Measurements from ENCODE around the gene DRAM1. TPM values are rescaled to one million over a fixed set of nuclear protein-coding genes. Genes with fewer than 3 reads are reported as not detected.

DRAM1 gene
- total RNA-seq, 1 donor from 2014 or later: 1.2 TPM

DNA sequence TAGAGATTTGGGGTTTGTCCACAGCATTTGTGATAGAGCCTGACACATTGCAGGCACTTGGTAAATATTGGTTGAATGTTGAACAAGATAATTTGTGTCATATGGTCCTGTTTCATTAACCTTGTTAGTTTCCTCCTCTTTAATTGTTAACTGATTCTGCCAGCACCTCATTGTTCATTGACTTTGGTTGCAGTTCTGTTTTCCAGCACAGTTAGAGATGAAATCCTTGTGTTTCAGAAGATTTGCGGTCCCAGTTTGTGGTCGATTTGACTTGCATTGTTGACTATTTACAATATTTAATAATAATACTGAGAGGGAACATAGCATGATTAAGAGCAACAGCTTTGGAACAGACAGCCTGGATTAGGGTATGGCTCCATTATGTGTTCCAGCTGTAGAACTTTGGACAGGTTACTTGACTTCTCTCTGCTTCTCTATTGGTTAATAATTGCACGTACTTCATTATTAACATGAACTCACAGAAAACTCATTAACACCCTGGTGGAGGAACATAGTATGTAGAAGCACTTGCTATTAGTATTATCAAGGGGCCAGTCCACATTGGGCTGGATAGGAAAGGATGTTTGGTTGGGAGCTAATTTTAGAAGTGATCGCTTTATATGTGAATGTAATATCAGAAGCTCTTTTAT is 8.7 kb downstream of the DRAM1 start:
- Mint-ChIP-seq H3K27me3 (ENCODE audit: insufficient read depth, low read depth) (peaks cover 4% of the 10 kb centered on the region), H3K4me3 (no peak overlapping the region), H3K27ac (no peak overlapping the region), H3K4me1 (no peaks in the 10 kb centered on the region), H3K9me3 (no peaks in the 10 kb centered on the region), H3K36me3 (no peaks in the 10 kb centered on the region)
- TF ChIP-seq, protein P1, sequence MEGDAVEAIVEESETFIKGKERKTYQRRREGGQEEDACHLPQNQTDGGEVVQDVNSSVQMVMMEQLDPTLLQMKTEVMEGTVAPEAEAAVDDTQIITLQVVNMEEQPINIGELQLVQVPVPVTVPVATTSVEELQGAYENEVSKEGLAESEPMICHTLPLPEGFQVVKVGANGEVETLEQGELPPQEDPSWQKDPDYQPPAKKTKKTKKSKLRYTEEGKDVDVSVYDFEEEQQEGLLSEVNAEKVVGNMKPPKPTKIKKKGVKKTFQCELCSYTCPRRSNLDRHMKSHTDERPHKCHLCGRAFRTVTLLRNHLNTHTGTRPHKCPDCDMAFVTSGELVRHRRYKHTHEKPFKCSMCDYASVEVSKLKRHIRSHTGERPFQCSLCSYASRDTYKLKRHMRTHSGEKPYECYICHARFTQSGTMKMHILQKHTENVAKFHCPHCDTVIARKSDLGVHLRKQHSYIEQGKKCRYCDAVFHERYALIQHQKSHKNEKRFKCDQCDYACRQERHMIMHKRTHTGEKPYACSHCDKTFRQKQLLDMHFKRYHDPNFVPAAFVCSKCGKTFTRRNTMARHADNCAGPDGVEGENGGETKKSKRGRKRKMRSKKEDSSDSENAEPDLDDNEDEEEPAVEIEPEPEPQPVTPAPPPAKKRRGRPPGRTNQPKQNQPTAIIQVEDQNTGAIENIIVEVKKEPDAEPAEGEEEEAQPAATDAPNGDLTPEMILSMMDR (IDR thresholded peaks at IDR 0.05): no peak
- TF ChIP-seq EZH2 (IDR thresholded peaks at IDR 0.05): no peak
- TF ChIP-seq EZH2phosphoT487 (IDR thresholded peaks at IDR 0.05): no peak
- no peak overlapping the region for H3K9ac ChIP-seq
- no peak overlapping the region for H3K4me2 ChIP-seq
- no peak overlapping the region for H2AFZ ChIP-seq (replicated peaks)
- DNase-seq (ENCODE audit: low spot score): no peak
- no peaks in the 10 kb centered on the region for H3K79me2 ChIP-seq (ENCODE audit: low read depth)
- H3K27ac ChIP-seq: no peak overlapping the region
- H3K27me3 ChIP-seq: no peaks in the 10 kb centered on the region
- H3K4me1 ChIP-seq: no peaks in the 10 kb centered on the region
- no peaks in the 10 kb centered on the region for H3K9me3 ChIP-seq (ENCODE audit: low read depth)
- no peaks in the 10 kb centered on the region for H3F3A ChIP-seq (ENCODE audit: low read depth)
- H3K4me3 ChIP-seq: no peak overlapping the region
- no peaks in the 10 kb centered on the region for H3K36me3 ChIP-seq
- H4K20me1 ChIP-seq (ENCODE audit: low read depth): no peaks in the 10 kb centered on the region

DNA sequence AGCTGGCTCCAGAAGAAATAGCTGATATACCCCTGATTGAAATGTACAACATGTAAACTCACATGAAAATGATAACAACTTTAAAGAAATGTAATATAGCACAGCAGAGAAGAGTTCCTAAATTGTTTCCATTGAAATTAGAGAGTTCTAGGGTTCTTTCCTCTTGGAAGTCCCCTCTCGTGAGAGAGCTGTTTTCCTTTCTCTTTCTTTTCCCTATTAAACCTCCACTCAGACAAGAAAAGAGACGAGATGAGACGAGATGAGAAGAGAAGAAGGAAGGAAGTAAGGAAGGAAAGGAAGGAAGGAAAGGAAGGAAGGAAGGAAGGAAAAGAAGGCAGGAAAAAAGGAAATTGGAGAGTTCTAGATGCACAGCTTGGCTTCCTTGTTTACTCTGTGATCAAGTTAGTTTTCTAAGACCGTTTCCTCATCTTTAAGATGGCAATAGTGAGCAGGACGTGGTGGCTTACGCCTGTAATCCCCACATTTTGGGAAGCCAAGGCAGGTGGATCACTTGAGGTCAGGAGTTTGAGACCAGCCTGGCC is 11.9 kb downstream of the DRAM1 start:
- Mint-ChIP-seq H3K9me3 (no peaks in the 10 kb centered on the region), H3K4me1 (no peaks in the 10 kb centered on the region), H3K27ac (no peak overlapping the region), H3K27me3 (ENCODE audit: insufficient read depth, low read depth) (no peaks in the 10 kb centered on the region), H3K4me3 (no peak overlapping the region), H3K36me3 (no peaks in the 10 kb centered on the region)
- H3K9me3 ChIP-seq (ENCODE audit: low read depth): no peaks in the 10 kb centered on the region
- DNase-seq (ENCODE audit: low spot score): no peak
- H2AFZ ChIP-seq (replicated peaks): no peak overlapping the region
- TF ChIP-seq, protein P1 (IDR thresholded peaks at IDR 0.05): no peak
- TF ChIP-seq EZH2 (IDR thresholded peaks at IDR 0.05) (no peak), EZH2phosphoT487 (IDR thresholded peaks at IDR 0.05) (no peak)
- no peaks in the 10 kb centered on the region for H3F3A ChIP-seq (ENCODE audit: low read depth)
- no peaks in the 10 kb centered on the region for H4K20me1 ChIP-seq (ENCODE audit: low read depth)
- no peaks in the 10 kb centered on the region for H3K79me2 ChIP-seq (ENCODE audit: low read depth)
- no peaks in the 10 kb centered on the region for H3K27me3 ChIP-seq
- no peak overlapping the region for H3K9ac ChIP-seq
- no peak overlapping the region for H3K4me3 ChIP-seq
- H3K4me1 ChIP-seq: peaks cover 7% of the 10 kb centered on the region
- H3K27ac ChIP-seq: no peak overlapping the region
- H3K4me2 ChIP-seq: no peak overlapping the region
- no peaks in the 10 kb centered on the region for H3K36me3 ChIP-seq

DNA sequence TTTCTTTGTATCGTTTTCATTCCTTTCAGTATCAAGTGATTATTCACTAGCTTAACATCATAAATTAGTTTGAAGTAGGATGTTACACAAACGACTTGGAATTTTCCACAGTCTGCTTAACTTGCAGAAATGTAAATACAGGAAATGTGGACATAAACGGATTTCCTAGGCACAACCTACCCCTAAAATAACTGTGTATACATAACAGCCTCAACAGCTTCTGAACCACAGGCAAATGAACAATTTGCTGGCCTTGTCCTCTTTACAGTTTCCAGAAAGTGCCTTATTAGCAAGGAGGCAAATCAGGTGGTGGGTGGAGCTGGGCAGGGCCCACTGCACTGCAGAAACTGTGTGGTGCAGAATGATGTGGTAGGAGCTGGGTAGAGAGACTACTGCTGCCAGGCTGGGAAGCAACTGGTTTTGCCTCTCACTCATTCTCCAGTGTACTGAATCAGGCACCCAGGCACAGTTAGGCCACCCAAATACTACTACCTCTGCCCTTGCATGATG is 14.1 kb downstream of the DRAM1 start:
- no peak overlapping the region for H3K27ac ChIP-seq
- H2AFZ ChIP-seq (replicated peaks): no peak overlapping the region
- no peaks in the 10 kb centered on the region for H3K27me3 Mint-ChIP-seq (ENCODE audit: insufficient read depth, low read depth)

More for the DNA sequence above, 14.1 kb downstream of the DRAM1 start:
- no peak for DNase-seq (ENCODE audit: low spot score)
- H3K27me3 ChIP-seq: no peaks in the 10 kb centered on the region
- H3K4me1 Mint-ChIP-seq: no peaks in the 10 kb centered on the region
- no peaks in the 10 kb centered on the region for H3K36me3 Mint-ChIP-seq
- peaks cover 7% of the 10 kb centered on the region for H3K4me1 ChIP-seq
- no peaks in the 10 kb centered on the region for H3K9me3 Mint-ChIP-seq
- no peaks in the 10 kb centered on the region for H3K79me2 ChIP-seq (ENCODE audit: low read depth)
- no peak overlapping the region for H3K4me2 ChIP-seq
- TF ChIP-seq EZH2 (IDR thresholded peaks at IDR 0.05) (no peak), EZH2phosphoT487 (IDR thresholded peaks at IDR 0.05) (no peak)
- TF ChIP-seq, protein P1 (IDR thresholded peaks at IDR 0.05): no peak
- H3K4me3 Mint-ChIP-seq: no peak overlapping the region
- H4K20me1 ChIP-seq (ENCODE audit: low read depth): no peaks in the 10 kb centered on the region
- no peak overlapping the region for H3K9ac ChIP-seq
- H3K9me3 ChIP-seq (ENCODE audit: low read depth): no peaks in the 10 kb centered on the region
- H3K27ac Mint-ChIP-seq: no peak overlapping the region
- H3F3A ChIP-seq (ENCODE audit: low read depth): no peaks in the 10 kb centered on the region
- no peaks in the 10 kb centered on the region for H3K36me3 ChIP-seq
- no peak overlapping the region for H3K4me3 ChIP-seq
